ENCODE results near the gene SLC12A7. TPM values are rescaled to one million over a fixed set of nuclear protein-coding genes. Genes with fewer than 3 reads are reported as not detected.

Gene SLC12A7
- total RNA-seq, 5 donors from 2014 or later (not counting 1 experiment from before 2014, with no cell fraction given): 33.7 to 97.4 (median 41.2) TPM

DNA sequence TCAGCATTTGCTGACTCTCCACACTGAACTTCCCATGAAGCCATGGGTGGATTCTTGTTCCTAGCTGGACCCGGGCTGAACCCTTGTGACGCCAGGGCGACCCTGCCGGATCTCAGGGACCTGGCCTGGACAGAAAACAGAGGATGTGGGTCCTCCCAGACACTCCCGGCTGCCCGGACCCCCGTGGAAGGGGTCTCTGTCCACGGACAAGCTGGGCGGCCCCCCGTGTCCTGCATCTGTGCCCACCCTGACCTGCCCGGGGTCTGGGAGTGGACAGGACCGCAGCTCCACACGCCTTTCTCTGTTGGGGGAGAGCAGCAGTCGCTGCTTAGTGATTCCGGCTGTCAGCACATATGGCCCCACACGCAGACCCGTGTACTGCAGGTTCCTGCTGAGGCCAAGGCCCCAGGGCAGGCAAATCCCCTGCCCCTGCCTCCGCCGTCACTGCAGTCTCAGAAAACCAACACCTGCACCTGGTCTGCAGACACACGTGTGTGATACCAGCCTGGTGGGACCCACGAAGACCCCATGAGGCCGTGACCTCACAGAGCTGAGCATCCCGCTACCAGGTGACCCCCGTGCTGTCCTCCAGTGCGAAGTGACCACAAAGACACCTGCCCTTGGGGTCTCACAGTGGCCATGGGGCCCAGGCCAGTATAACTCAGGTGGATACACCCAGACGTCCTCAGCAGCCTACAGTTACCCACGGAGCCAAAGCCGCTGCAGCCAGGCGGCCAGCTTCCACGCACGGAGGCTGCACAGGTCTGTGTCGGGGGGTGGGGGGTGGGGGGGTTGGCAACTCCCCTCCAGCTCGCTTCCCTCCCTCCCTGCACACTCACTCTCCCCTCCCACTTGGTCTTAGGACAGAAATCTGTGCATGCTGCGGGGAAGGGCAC is 52.6 kb downstream of the SLC12A7 start:
- Histone ChIP-seq H3K4me3 (ENCODE audit: control insufficient read depth in 1 of 2, extremely low read depth in 1 of 2, low read length in 1 of 2) (no peak overlapping the region), H3K9me3 (no peaks in the 10 kb centered on the region), H3K36me3 (ENCODE audit: control insufficient read depth in 2 of 2, extremely low read depth in 1 of 2, insufficient read depth in 1 of 2, low read length in 1 of 2) (peaks cover 5 to 35% of the 10 kb centered on the region in 2 donors), H3K4me1 (ENCODE audit: control insufficient read depth in 1 of 2, extremely low read depth in 1 of 2, insufficient read depth in 2 of 2, low read length in 2 of 2) (no peaks in the 10 kb centered on the region), H3K27ac (ENCODE audit: low read length) (no peak overlapping the region), H3K27me3 (replicated peaks in 1 of 2; ENCODE audit: control insufficient read depth in 2 of 2, extremely low read depth in 1 of 2, insufficient read depth in 2 of 2, low read length in 1 of 2) (no peaks in the 10 kb centered on the region)
- H3K27ac Mint-ChIP-seq: no peak overlapping the region
- H3K4me3 Mint-ChIP-seq: no peak overlapping the region
- peaks cover 6% of the 10 kb centered on the region for H3K36me3 Mint-ChIP-seq
- CTCF ChIA-PET: no interaction called here
- ATAC-seq (replicated peaks in 1 of 4): no peak
- POLR2A ChIA-PET: no interaction called here
- DNase-seq: no peak
- no peaks in the 10 kb centered on the region for H3K4me1 Mint-ChIP-seq
- H3K27me3 Mint-ChIP-seq: no peaks in the 10 kb centered on the region
- 94% methylated on average over 27 of the region's 34 CpGs for WGBS (ENCODE audit: insufficient coverage)
- H3K9me3 Mint-ChIP-seq: no peaks in the 10 kb centered on the region

DNA sequence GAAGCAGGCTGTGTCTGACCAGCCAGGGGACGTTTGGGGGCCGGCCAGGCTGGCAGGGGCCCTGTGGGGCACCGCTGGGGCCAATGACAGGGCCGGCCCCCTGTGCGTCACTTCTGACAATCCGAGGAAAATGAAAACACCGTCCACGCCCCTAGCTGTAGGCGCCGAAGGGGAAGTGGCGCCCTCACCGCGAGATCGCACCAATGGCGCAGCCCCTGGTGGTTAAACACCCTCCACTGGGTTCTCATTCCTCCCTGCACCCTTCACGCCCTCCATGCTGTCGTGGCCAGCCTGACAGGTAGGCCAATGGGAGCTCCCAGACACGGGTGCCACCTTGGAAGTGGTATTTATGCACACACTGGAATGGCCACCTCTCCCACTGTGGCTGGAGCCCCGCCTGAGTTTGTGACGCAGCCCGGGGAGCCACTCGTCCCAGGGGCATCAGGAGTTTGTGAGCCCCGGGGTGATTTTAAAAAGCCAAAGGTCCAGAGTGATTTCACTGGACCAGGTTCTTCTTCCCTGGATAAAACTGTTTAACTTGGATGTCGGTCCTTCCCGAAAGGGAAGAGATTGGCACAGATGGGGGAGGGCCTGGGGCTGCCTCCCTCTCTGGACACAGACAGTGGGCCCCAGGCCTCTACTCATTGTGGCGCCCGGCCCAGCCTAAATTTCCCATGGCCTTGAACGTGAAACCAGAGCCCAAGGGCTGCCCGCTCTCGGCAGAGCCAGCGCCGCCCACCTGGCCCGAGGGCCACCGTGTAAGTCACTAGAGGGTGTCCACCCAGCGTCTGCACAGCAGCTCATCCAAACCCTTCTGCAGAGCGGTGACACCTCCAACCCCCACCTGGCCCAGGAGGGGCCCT is 53.5 kb downstream of the SLC12A7 start:
- ChIA-PET POLR2A (no interaction called here), CTCF (no interaction called here)
- Mint-ChIP-seq H3K27me3 (no peaks in the 10 kb centered on the region), H3K4me3 (no peak overlapping the region), H3K9me3 (no peaks in the 10 kb centered on the region), H3K4me1 (no peaks in the 10 kb centered on the region), H3K27ac (no peak overlapping the region), H3K36me3 (peaks cover 6% of the 10 kb centered on the region)
- Histone ChIP-seq H3K27me3 (replicated peaks in 1 of 2; ENCODE audit: control insufficient read depth in 2 of 2, extremely low read depth in 1 of 2, insufficient read depth in 2 of 2, low read length in 1 of 2) (no peaks in the 10 kb centered on the region), H3K36me3 (ENCODE audit: control insufficient read depth in 2 of 2, extremely low read depth in 1 of 2, insufficient read depth in 1 of 2, low read length in 1 of 2) (peaks cover 5 to 44% of the 10 kb centered on the region in 2 donors), H3K27ac (ENCODE audit: low read length) (no peak overlapping the region), H3K4me3 (ENCODE audit: control insufficient read depth in 1 of 2, extremely low read depth in 1 of 2, low read length in 1 of 2) (no peak overlapping the region), H3K4me1 (ENCODE audit: control insufficient read depth in 1 of 2, extremely low read depth in 1 of 2, insufficient read depth in 2 of 2, low read length in 2 of 2) (no peaks in the 10 kb centered on the region), H3K9me3 (no peaks in the 10 kb centered on the region)
- DNase-seq (peak in 2 of 35 experiments; percentile 6 to 55), ATAC-seq (replicated peaks in 1 of 4) (no peak)
- 89% methylated on average over 31 of the region's 36 CpGs for WGBS (ENCODE audit: insufficient coverage)

- Mint-ChIP-seq H3K36me3 (peaks cover 6% of the 10 kb centered on the region), H3K9me3 (no peaks in the 10 kb centered on the region), H3K4me3 (no peak overlapping the region), H3K27me3 (no peaks in the 10 kb centered on the region), H3K27ac (no peak overlapping the region), H3K4me1 (no peaks in the 10 kb centered on the region)
- POLR2A ChIA-PET: no interaction called here
- 88% methylated on average over 34 of the region's 36 CpGs for WGBS (ENCODE audit: insufficient coverage)
- no peak overlapping the region for H3K4me3 ChIP-seq (ENCODE audit: control insufficient read depth in 1 of 2, extremely low read depth in 1 of 2, low read length in 1 of 2)
- no peak for ATAC-seq (replicated peaks in 1 of 4)
- H3K27ac ChIP-seq (ENCODE audit: low read length): no peak overlapping the region
- H3K9me3 ChIP-seq: no peaks in the 10 kb centered on the region
- no peak for DNase-seq
- H3K36me3 ChIP-seq (ENCODE audit: control insufficient read depth in 2 of 2, extremely low read depth in 1 of 2, insufficient read depth in 1 of 2, low read length in 1 of 2): peaks cover 5 to 38% of the 10 kb centered on the region in 2 donors
- H3K27me3 ChIP-seq (replicated peaks in 1 of 2; ENCODE audit: control insufficient read depth in 2 of 2, extremely low read depth in 1 of 2, insufficient read depth in 2 of 2, low read length in 1 of 2): no peaks in the 10 kb centered on the region
- CTCF ChIA-PET: no interaction called here
- H3K4me1 ChIP-seq (ENCODE audit: control insufficient read depth in 1 of 2, extremely low read depth in 1 of 2, insufficient read depth in 2 of 2, low read length in 2 of 2): no peaks in the 10 kb centered on the region
These were observed 54.3 kb downstream of the SLC12A7 start for GRCh38 chr5:1057485-1058082.

DNA sequence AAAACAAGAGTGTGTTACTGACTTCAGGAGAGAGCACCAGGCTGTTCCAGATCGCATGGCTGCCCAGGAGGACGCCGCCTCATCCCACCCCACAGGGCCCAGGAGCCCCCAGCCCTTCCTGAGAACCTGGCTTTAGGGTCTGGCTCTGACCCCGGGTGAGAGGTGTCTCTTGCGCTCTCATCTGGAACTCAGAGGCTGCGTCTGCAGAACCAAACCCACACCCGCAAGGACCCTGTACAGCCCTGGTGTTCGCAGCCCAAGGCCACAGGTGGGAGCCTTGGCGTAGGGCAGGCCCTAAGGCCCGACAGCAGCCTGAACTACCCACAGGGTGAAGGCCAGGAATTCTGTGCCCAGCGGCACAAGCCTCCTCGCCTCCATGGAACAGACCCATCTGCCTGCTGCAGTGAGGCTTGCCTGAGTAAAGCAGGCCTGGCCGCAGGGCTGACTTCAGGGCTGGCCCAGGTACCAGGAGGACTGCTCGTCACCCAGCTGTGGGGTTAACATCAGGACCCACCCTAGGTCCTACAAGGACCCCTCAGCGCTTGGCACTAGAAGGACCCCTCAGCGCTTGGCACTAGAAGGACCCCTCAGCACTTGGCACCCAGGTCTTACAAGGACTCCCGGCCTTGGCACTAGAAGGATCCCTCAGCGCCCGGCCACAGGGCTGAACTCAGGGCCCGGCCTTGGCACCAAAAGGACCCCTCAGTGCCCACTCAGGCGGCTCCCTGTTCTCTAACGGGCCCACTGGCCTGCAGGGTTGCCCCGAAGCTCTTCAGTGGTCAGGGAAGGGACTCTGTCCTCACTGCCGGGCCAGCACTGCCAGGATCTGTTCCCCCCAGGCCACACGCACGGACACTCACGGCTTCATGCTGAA is 55.0 kb downstream of the SLC12A7 start:
- no peak overlapping the region for H3K4me3 Mint-ChIP-seq
- H3K36me3 ChIP-seq (ENCODE audit: control insufficient read depth in 2 of 2, extremely low read depth in 1 of 2, insufficient read depth in 1 of 2, low read length in 1 of 2): peaks cover 6 to 43% of the 10 kb centered on the region in 2 donors
- H3K27ac ChIP-seq (ENCODE audit: low read length): no peak overlapping the region
- no peaks in the 10 kb centered on the region for H3K27me3 Mint-ChIP-seq
- no peaks in the 10 kb centered on the region for H3K9me3 ChIP-seq
- H3K9me3 Mint-ChIP-seq: no peaks in the 10 kb centered on the region
- peaks cover 12% of the 10 kb centered on the region for H3K36me3 Mint-ChIP-seq
- no peak overlapping the region for H3K27ac Mint-ChIP-seq
- WGBS (ENCODE audit: insufficient coverage): 96% methylated on average over 24 of the region's 27 CpGs
- H3K4me1 Mint-ChIP-seq: no peaks in the 10 kb centered on the region
- H3K4me3 ChIP-seq (ENCODE audit: control insufficient read depth in 1 of 2, extremely low read depth in 1 of 2, low read length in 1 of 2): no peak overlapping the region
- ChIA-PET CTCF (interaction anchor here in 1 of 2 donors (0.6 kb wide), 1 partner anchor 122 kb away, joined by 5 read pairs; no protein-coding TSS in a partner anchor), POLR2A (no interaction called here)
- DNase-seq (no peak), ATAC-seq (replicated peaks in 1 of 4) (no peak)
- no peaks in the 10 kb centered on the region for H3K27me3 ChIP-seq (replicated peaks in 1 of 2; ENCODE audit: control insufficient read depth in 2 of 2, extremely low read depth in 1 of 2, insufficient read depth in 2 of 2, low read length in 1 of 2)
- no peaks in the 10 kb centered on the region for H3K4me1 ChIP-seq (ENCODE audit: control insufficient read depth in 1 of 2, extremely low read depth in 1 of 2, insufficient read depth in 2 of 2, low read length in 2 of 2)

- Histone ChIP-seq H3K4me3 (ENCODE audit: control insufficient read depth in 1 of 2, extremely low read depth in 1 of 2, low read length in 1 of 2) (no peak overlapping the region), H3K9me3 (no peaks in the 10 kb centered on the region), H3K36me3 (ENCODE audit: control insufficient read depth in 2 of 2, extremely low read depth in 1 of 2, insufficient read depth in 1 of 2, low read length in 1 of 2) (peaks cover 6 to 48% of the 10 kb centered on the region in 2 donors), H3K27ac (ENCODE audit: low read length) (no peak overlapping the region), H3K27me3 (replicated peaks in 1 of 2; ENCODE audit: control insufficient read depth in 2 of 2, extremely low read depth in 1 of 2, insufficient read depth in 2 of 2, low read length in 1 of 2) (no peaks in the 10 kb centered on the region), H3K4me1 (ENCODE audit: control insufficient read depth in 1 of 2, extremely low read depth in 1 of 2, insufficient read depth in 2 of 2, low read length in 2 of 2) (no peaks in the 10 kb centered on the region)
- H3K4me1 Mint-ChIP-seq: no peaks in the 10 kb centered on the region
- peaks cover 12% of the 10 kb centered on the region for H3K36me3 Mint-ChIP-seq
- ATAC-seq (replicated peaks in 1 of 4) (no peak), DNase-seq (no peak)
- ChIA-PET CTCF (interaction anchor here in 1 of 2 donors (0.6 kb wide), 1 partner anchor 121 kb away, joined by 5 read pairs; no protein-coding TSS in a partner anchor), POLR2A (no interaction called here)
- no peak overlapping the region for H3K27ac Mint-ChIP-seq
- no peak overlapping the region for H3K4me3 Mint-ChIP-seq
- no peaks in the 10 kb centered on the region for H3K9me3 Mint-ChIP-seq
- H3K27me3 Mint-ChIP-seq: no peaks in the 10 kb centered on the region
- 92% methylated on average over 31 of the region's 39 CpGs for WGBS (ENCODE audit: insufficient coverage)
These were observed 55.8 kb downstream of the SLC12A7 start for GRCh38 chr5:1055896-1056610.
